HG02852 (cell line): ENCODE measurements around the gene ARHGEF25.
A peak's percentile ranks its signal among the peaks of the same experiment; 100 is the strongest.
"Not testable (repeated sequence)": the region's sequence is repeated elsewhere in the genome, so short reads cannot be mapped to it uniquely, and the experiment has no call there.

ENCODE experiments used
- ATAC-seq: cut with Tn5 transposase; IDR thresholded peaks from one replicate; pipeline ENCODE4 v1.9.1; 2021; ENCODE audit warnings: mild to moderate bottlenecking, moderate library complexity; ENCODE audit not compliant: unreplicated experiment

ARHGEF25 gene

DNA sequence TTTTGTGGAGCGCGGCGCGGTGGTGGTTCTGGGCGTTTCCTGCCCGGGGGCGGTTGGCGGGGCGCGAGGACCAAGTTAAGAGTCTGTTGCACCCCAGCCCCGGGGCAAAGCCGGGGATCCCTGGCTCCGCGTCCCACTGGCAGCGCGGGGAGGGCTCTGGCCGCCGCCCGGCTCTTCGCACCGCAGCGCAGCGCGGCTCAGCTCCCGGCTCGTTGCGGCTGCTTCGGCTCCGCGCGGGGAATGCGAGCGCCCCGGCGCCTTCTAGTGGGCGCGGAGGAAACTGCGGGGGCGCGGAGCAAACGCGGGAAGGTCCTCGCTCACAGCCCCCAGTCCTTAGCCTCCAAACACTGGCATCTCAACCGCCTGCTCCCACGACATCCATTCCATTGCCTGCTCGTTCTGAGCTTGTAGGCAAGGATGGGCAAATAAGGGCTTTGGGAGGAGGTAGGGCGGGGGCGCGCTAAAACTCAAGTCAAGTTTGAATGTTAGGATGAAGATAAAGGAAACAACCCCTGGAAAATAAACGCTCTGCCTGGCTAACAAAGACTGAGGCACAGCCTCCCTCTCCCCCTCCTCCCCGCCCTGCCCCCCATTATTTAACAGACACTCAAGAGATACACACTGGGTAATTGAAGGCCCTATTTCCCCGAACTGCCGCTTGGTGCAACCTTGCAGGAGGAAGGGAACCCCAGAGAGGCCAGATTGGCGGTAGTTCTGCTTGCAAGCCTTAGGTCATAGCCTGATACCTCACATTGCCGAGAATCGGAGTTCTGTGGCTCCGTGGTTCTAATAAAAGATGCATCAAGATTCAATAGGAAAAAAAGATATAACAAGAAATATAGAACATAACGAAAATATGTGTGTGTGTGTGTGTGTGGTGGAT is 22.0 kb downstream of the ARHGEF25 start, which contains the start of gene B4GALNT1:
Gene B4GALNT1 (minus strand): TSS at position 244 of the 883 bp plus-strand sequence. CDS start 1,069 bp downstream, outside the sequence.
- peak; percentile 70 for ATAC-seq

DNA sequence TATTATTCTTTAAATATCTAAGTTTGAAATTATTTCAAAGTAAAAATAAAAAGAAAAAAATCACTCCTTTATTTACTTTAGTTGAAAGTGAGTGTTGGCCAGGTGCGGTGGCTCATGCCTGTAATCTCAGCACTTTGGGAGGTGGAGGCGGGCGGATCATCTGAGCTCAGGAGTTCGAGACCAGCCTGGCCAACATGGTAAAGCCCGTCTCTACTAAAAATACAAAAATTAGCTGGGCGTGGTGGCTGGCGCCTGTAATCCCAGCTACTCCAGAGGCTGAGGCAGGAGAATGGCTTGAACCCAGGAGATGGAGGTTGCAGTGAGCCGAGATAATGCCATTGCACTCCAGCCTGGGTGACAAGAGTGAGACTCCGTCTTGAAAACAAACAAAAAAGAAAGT is 25.5 kb downstream of the ARHGEF25 start:
- ATAC-seq: not testable (repeated sequence)

GRCh38 chr12:57637364-57637763 is 26.1 kb downstream of the ARHGEF25 start:
- ATAC-seq: no peak

DNA sequence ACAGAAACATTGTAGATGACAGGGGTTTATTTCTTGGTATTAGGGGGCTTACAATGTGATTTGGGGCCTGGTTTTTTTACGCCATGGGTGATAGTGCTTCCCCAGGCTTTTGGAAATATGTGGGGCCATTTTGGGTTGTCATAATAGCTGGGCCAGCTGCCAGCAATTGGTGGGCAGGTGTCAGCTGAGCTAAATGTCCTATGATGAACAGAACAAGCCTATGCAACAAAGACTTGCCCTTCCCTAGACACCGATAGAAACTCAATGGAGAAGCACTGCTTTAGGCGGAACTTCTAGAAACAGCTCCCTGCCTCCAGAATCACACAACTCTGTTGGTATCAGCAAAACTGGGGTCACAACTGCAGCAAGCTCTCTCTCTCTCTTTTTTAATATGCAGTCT is 26.9 kb downstream of the ARHGEF25 start:
- ATAC-seq: no peak

GRCh38 chr12:57640175-57641042 is 29.2 kb downstream of the ARHGEF25 start:
- ATAC-seq: no peak

- no peak for ATAC-seq
Observed at GRCh38 chr12:57641699-57642442, 30.6 kb downstream of the ARHGEF25 start.

GRCh38 chr12:57645990-57646658 is 34.9 kb downstream of the ARHGEF25 start:
- ATAC-seq: not testable (repeated sequence)

- not testable (repeated sequence) for ATAC-seq
Observed at GRCh38 chr12:57646659-57647049, 35.4 kb downstream of the ARHGEF25 start.

GRCh38 chr12:57654042-57654441 is 42.8 kb downstream of the ARHGEF25 start:
- ATAC-seq: no peak

DNA sequence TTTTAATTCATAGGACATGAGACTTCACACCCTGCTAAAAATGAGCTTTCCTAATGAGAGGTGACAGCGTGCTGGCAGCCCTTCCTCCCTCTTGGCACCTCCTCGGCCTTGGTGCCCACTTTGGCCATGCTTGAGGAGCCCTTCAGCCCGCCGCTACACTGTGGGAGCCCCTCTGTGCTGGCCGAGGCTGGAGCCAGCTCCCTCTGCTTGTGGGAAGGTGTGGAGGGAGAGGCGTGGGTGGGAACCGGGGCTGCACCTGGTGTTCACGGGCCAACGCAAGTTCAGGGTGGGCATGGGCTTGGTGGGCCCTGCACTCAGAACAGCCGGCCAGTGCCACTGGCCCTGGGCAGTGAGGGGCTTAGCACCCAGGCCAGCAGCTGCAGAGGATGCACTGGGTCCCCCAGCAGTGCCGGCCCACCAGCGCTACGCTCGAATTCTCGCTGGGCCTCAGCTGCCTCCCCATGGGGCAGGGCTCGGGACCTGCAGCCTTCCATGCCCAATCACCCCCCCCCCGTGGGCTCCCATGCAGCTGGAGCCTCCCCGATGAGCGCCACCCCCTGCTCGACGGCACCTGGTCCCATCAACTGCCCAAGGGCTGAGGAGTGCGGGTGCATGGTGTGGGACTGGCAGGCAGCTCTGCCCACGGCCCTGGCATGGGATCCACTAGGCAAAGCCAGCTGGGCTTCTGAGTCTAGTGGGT is 44.5 kb downstream of the ARHGEF25 start:
- no peak for ATAC-seq

- ATAC-seq: not testable (repeated sequence)
Observed at GRCh38 chr12:57656408-57656807, 45.2 kb downstream of the ARHGEF25 start.

DNA sequence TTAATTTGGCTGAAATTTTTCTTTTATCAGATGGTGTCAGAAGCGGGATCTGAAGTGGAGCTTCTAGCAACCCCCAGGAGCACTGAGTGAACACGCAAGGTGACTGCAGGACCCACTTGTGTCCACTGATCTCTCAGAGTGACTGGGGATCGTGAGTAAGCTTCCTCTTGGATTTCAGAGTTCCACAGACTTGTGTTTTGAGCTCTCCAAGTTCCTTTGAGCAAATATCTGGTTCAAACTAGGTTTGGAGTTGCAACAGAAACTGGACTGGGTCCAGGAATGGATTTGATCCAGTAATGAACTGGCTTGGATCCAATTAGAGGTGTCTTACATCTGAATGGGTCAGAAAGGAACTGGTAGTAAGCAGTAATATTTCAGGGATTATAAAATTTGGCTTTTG is 46.5 kb downstream of the ARHGEF25 start:
- no peak for ATAC-seq

DNA sequence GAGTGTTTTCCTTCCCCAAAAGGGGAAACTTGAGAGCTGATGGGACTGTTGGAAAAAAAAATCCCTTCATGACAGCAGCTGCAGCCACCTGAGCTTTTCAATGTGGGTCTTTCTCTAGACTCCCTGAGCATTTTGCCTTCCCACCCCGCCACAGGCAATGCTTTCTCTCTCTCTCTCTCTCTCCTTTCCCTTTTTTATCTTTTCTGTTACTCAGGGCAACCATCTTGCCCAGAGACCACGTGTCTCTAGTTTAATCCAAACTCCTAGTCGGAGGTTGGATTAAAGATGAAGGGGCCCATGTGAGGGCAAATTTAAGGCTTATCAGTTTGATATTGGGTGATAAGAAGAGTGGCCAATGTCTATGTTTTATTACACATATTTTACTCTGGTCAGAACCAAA is 47.7 kb downstream of the ARHGEF25 start:
- ATAC-seq: no peak

- ATAC-seq: no peak
Observed at GRCh38 chr12:57661376-57661775, 50.1 kb downstream of the ARHGEF25 start.

DNA sequence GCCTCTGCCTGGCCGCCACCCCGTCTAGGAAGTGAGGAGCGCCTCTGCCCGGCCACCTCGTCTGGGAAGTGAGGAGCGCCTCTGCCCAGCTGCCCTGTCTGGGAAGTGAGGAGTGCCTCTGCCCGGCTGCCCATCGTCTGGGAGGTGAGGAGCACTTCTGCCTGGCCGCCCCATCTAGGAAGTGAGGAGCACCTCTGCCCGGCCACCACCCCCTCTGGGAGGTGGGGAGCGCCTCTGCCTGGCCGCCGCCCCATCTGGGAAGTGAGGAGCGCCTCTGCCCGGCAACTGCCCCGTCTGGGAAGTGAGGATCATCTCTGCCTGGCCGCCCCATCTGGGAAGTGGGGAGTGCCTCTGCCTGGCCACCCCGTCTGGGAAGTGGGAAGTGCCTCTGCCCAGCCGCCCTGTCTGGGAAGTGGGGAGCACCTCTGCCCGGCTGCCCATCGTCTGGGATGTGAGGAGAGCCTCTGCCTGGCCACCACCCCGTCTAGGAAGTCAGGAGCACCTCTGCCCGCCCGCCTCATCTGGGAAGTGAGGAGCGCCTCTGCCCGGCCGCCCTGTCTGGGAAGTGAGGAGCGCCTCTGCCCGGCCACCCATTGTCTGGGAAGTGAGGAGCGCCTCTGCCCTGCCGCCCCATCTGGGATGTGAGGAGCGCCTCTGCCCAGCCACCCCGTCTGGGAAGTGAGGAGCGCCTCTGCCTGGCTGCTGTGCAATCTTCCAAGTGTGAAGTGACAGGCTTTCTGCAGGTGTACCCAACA is 54.0 kb downstream of the ARHGEF25 start:
- ATAC-seq: not testable (repeated sequence)
